Panc1 (cell line): ENCODE data around the gene GALNT10. TPM values are rescaled to one million over a fixed set of nuclear protein-coding genes. Genes with fewer than 3 reads are reported as not detected.

Experiments used
- ATAC-seq: fragments of 200-7000 bp; cut with Tn5 transposase; 2 replicates; pipeline ENCODE4 v1.9.1; 2020; ENCODE audit warnings: mild to moderate bottlenecking, moderate library complexity
- BruUV-seq: library from RNA; stranded (reverse); fragments of 400-500 nt; replicated peaks from 2 replicates; lab custom pipeline; 2021; lab: Mats Ljungman, UMichigan
- CTCF ChIA-PET: fragments of 300-600 bp; sonication (Branson Sonifier 250); formaldehyde crosslinking; loops from one replicate; lab custom pipeline; 2022; ENCODE audit warnings: antibody characterized with exemption; lab: Charles Lee
- POLR2A ChIA-PET: fragments of 300-600 bp; sonication (Branson Sonifier 250); formaldehyde crosslinking; loops from one replicate; lab custom pipeline; 2022; ENCODE audit warnings: antibody characterized with exemption; lab: Charles Lee
- DNase-seq: peaks from one replicate; pipeline ENCODE4 v3.0.0-alpha.2; 2010; ENCODE audit warnings: low read depth, low spot score
- H3K27ac ChIP-seq: 2 replicates; pipeline ENCODE4 v1.5.1; 2011; ENCODE audit warnings: mild to moderate bottlenecking, low read length, inconsistent platforms
- H3K27me3 ChIP-seq: fragments of 200-500 bp; sonication (Bioruptor generic); 2 replicates; pipeline ENCODE4 v1.6.0; 2014; ENCODE audit warnings: low read length, inconsistent platforms; ENCODE audit not compliant: control insufficient read depth, insufficient read depth
- H3K36me3 ChIP-seq: fragments of 200-500 bp; sonication (Bioruptor generic); 2 replicates; pipeline ENCODE4 v1.5.1; 2014; ENCODE audit warnings: inconsistent platforms, mild to moderate bottlenecking, low read length, moderate library complexity; ENCODE audit not compliant: control insufficient read depth, insufficient read depth
- H3K4me1 ChIP-seq: 2 replicates; pipeline ENCODE4 v1.5.1; 2011; ENCODE audit warnings: inconsistent platforms, mild to moderate bottlenecking, low read length, moderate library complexity; ENCODE audit not compliant: control insufficient read depth, insufficient read depth
- H3K4me3 ChIP-seq, 2 experiments: 2 replicates each; pipeline ENCODE4 v1.5.1; 2011 to 2012; ENCODE audit warnings: low read depth in 2 of 2, low read length in 2 of 2, mild to moderate bottlenecking in 2 of 2, inconsistent platforms in 1 of 2, moderate library complexity in 1 of 2
- H3K9me3 ChIP-seq: fragments of 200-500 bp; sonication (Bioruptor generic); 2 replicates; pipeline ENCODE4 v1.5.1; 2014; ENCODE audit warnings: low read depth, mild to moderate bottlenecking, inconsistent platforms, low read length, moderate library complexity; ENCODE audit not compliant: control insufficient read depth, insufficient read depth
- POLR2AphosphoS5 ChIP-seq: IDR thresholded peaks from 2 replicates; pipeline ENCODE4 v1.6.1; 2012; ENCODE audit warnings: mild to moderate bottlenecking, low read depth, low read length, moderate library complexity
- SIN3A ChIP-seq: IDR thresholded peaks from 2 replicates; pipeline ENCODE4 v1.6.1; 2012; ENCODE audit warnings: low read depth, mild to moderate bottlenecking, low read length, moderate library complexity, borderline replicate concordance; ENCODE audit not compliant: insufficient read depth
- TCF7L2 ChIP-seq: IDR thresholded peaks from 2 replicates; pipeline ENCODE4 v1.6.1; 2011; ENCODE audit warnings: mild to moderate bottlenecking, low read depth, low read length, inconsistent platforms
- in situ Hi-C: cut with HindIII; loops from 2 replicates; pipeline ENCODE4 v1.10.0; 2016; ENCODE audit warnings: low sequenced_read_pairs, low pct_unique_long_range_greater_than_20kb
- intact Hi-C: fragments of 100-400 bp; cut with micrococcal nuclease; formaldehyde crosslinking; loops from one replicate; pipeline ENCODE4 v1.10.0; 2022; ENCODE audit not compliant: unreplicated experiment
- total RNA-seq: library from RNA; stranded (reverse); gene quantifications from one replicate; pipeline ENCODE4 v1.2.1, GENCODE V29; 2021; ENCODE audit not compliant: unreplicated experiment
- TF ChIP-seq, protein P1 (sequence below): fragments of 450-650 bp; IDR thresholded peaks from 2 replicates; pipeline ENCODE4 v1.5.1; 2017; ENCODE audit warnings: mild to moderate bottlenecking
- TF ChIP-seq, protein P2 (sequence below), 2 experiments: IDR thresholded peaks; 2 replicates each; pipeline ENCODE4 v1.6.1; 2011 to 2012; ENCODE audit warnings: low read depth in 2 of 2, control low read depth in 1 of 2, low read length in 1 of 2, mild to moderate bottlenecking in 1 of 2, moderate library complexity in 1 of 2; ENCODE audit not compliant: insufficient read depth in 1 of 2

Gene GALNT10
- total RNA-seq, 1 experiment from 2014 or later, result 50.5 TPM

DNA sequence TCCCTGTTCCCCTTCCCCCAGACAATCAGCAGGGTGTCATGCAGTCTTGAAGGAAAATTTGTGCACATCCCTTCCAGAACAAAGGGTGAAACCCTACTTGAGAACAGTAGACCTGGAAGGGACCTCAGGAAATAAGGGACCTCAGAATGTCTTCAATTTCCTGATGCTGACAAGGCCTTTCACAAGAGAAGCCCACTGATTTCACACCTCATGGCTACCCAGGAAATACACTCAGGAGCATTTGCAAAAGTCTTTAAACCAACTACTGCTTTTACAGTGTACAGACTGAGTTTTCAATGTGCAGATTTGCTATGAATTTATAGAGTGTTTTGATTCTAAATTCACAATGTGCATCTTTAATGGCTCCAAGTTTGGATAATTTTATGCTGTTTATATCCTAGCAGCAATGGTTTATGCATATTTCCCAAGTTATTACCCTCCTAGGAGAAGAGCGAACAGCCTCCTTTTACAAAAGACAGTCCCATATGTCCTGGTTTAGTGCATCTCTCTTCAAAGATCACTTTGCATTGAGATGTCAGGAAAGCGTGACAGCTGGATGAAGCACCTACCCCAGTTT is 74.8 kb downstream of the GALNT10 start:
- no peaks in the 10 kb centered on the region for H3K4me1 ChIP-seq
- intact Hi-C loops, result no loop called here
- H3K27me3 ChIP-seq, result no peaks in the 10 kb centered on the region
- in situ Hi-C loops, result no loop called here
- TF ChIP-seq, protein P1, sequence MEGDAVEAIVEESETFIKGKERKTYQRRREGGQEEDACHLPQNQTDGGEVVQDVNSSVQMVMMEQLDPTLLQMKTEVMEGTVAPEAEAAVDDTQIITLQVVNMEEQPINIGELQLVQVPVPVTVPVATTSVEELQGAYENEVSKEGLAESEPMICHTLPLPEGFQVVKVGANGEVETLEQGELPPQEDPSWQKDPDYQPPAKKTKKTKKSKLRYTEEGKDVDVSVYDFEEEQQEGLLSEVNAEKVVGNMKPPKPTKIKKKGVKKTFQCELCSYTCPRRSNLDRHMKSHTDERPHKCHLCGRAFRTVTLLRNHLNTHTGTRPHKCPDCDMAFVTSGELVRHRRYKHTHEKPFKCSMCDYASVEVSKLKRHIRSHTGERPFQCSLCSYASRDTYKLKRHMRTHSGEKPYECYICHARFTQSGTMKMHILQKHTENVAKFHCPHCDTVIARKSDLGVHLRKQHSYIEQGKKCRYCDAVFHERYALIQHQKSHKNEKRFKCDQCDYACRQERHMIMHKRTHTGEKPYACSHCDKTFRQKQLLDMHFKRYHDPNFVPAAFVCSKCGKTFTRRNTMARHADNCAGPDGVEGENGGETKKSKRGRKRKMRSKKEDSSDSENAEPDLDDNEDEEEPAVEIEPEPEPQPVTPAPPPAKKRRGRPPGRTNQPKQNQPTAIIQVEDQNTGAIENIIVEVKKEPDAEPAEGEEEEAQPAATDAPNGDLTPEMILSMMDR, result no peak
- no peak for TF ChIP-seq TCF7L2
- no peak for TF ChIP-seq SIN3A
- TF ChIP-seq, protein P2, sequence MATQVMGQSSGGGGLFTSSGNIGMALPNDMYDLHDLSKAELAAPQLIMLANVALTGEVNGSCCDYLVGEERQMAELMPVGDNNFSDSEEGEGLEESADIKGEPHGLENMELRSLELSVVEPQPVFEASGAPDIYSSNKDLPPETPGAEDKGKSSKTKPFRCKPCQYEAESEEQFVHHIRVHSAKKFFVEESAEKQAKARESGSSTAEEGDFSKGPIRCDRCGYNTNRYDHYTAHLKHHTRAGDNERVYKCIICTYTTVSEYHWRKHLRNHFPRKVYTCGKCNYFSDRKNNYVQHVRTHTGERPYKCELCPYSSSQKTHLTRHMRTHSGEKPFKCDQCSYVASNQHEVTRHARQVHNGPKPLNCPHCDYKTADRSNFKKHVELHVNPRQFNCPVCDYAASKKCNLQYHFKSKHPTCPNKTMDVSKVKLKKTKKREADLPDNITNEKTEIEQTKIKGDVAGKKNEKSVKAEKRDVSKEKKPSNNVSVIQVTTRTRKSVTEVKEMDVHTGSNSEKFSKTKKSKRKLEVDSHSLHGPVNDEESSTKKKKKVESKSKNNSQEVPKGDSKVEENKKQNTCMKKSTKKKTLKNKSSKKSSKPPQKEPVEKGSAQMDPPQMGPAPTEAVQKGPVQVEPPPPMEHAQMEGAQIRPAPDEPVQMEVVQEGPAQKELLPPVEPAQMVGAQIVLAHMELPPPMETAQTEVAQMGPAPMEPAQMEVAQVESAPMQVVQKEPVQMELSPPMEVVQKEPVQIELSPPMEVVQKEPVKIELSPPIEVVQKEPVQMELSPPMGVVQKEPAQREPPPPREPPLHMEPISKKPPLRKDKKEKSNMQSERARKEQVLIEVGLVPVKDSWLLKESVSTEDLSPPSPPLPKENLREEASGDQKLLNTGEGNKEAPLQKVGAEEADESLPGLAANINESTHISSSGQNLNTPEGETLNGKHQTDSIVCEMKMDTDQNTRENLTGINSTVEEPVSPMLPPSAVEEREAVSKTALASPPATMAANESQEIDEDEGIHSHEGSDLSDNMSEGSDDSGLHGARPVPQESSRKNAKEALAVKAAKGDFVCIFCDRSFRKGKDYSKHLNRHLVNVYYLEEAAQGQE (IDR thresholded peaks at IDR 0.05; ENCODE audit: insufficient read depth in 1 of 2, low read depth in 2 of 2, low read length in 1 of 2), result no peak
- no peaks in the 10 kb centered on the region for H3K9me3 ChIP-seq
- no peak overlapping the region for H3K4me3 ChIP-seq
- no peaks in the 10 kb centered on the region for H3K36me3 ChIP-seq
- ChIA-PET CTCF (no interaction called here), POLR2A (no interaction called here)
- DNase-seq (no peak), ATAC-seq (no peak)
- no TSS peak for BruUV-seq
- no peak overlapping the region for H3K27ac ChIP-seq

DNA sequence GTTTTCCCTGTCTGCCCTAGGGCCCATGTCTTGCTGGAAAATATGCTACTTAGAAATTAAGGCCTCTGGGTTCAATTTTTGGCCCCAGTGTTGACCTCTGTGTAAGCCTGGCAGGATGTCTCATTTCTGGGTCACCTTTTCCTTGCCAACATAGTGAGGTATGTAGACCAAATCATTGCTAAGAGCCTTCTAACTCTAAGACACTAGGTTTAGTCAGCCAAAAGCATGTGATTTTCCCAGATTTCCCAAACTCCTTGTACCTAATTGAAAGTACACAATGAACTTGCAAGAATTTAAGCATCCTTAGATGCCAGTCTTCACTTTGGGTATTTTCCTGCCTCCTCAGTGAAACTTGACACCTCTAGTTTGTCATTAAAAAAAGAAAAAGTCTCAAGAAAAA is 77.0 kb downstream of the GALNT10 start:
- in situ Hi-C loops (no loop called here), intact Hi-C loops (no loop called here)
- H3K4me1 ChIP-seq, result no peaks in the 10 kb centered on the region
- H3K4me3 ChIP-seq, result no peak overlapping the region
- POLR2A ChIA-PET, result no interaction called here
- CTCF ChIA-PET, result no interaction called here
- ATAC-seq (no peak), DNase-seq (no peak)
- H3K27me3 ChIP-seq, result no peaks in the 10 kb centered on the region
- H3K36me3 ChIP-seq, result no peaks in the 10 kb centered on the region
- BruUV-seq, result no TSS peak
- H3K9me3 ChIP-seq, result no peaks in the 10 kb centered on the region
- TF ChIP-seq POLR2AphosphoS5 (no peak), TCF7L2 (no peak), SIN3A (no peak)
- TF ChIP-seq, protein P2 (IDR thresholded peaks at IDR 0.05; ENCODE audit: insufficient read depth in 1 of 2, low read depth in 2 of 2, low read length in 1 of 2), result no peak
- TF ChIP-seq, protein P1, result no peak
- no peak overlapping the region for H3K27ac ChIP-seq
